Measurements from ENCODE around the gene CCNL1.

The CCNL1 gene

GRCh38 chr3:157156837-157157635 is 2.9 kb downstream of the CCNL1 start:
- Histone ChIP-seq H2AFZ (ENCODE audit: low read length) (no peak overlapping the region), H4K20me1 (ENCODE audit: insufficient read depth, low read length, poor library complexity, severe bottlenecking) (peaks cover 77% of the 10 kb centered on the region), H3K4me3 (ENCODE audit: low read length, poor library complexity, severe bottlenecking) (peak overlapping the region; percentile 98), H3K27me3 (ENCODE audit: insufficient read depth, low read length, poor library complexity, severe bottlenecking) (peaks cover 5% of the 10 kb centered on the region), H3K36me3 (ENCODE audit: insufficient read depth, low read length) (peaks cover 70% of the 10 kb centered on the region), H3K9ac (ENCODE audit: low read depth, low read length, poor library complexity, severe bottlenecking) (peak overlapping the region; percentile 99), H3F3A (ENCODE audit: low read depth) (no peaks in the 10 kb centered on the region), H3K9me3 (ENCODE audit: insufficient read depth, low read depth, low read length) (no peaks in the 10 kb centered on the region), H3K4me2 (ENCODE audit: low read depth, low read length, poor library complexity, severe bottlenecking) (peak overlapping the region; percentile 94), H3K79me2 (ENCODE audit: insufficient read depth, low read length) (peaks cover 96% of the 10 kb centered on the region), H3K4me1 (ENCODE audit: insufficient read depth, low read length, poor library complexity, severe bottlenecking) (peaks cover 56% of the 10 kb centered on the region), H3K9me2 (replicated peaks; ENCODE audit: low read depth, low read length) (no peaks in the 10 kb centered on the region)
- no peak for TF ChIP-seq EZH2phosphoT487 (IDR thresholded peaks at IDR 0.05; ENCODE audit: borderline replicate concordance)
- no peak for TF ChIP-seq CTCF (conservative IDR thresholded peaks at IDR 0.05; ENCODE audit: low read length)

GRCh38 chr3:157155591-157155990 is 4.4 kb downstream of the CCNL1 start:
- Histone ChIP-seq H4K20me1 (ENCODE audit: insufficient read depth, low read length, poor library complexity, severe bottlenecking) (peaks cover 92% of the 10 kb centered on the region), H3K4me2 (ENCODE audit: low read depth, low read length, poor library complexity, severe bottlenecking) (peak overlapping the region; percentile 94), H3K79me2 (ENCODE audit: insufficient read depth, low read length) (peaks cover 97% of the 10 kb centered on the region), H3K9me3 (ENCODE audit: insufficient read depth, low read depth, low read length) (no peaks in the 10 kb centered on the region), H3K27me3 (ENCODE audit: insufficient read depth, low read length, poor library complexity, severe bottlenecking) (peaks cover 5% of the 10 kb centered on the region), H3K9me2 (replicated peaks; ENCODE audit: low read depth, low read length) (no peaks in the 10 kb centered on the region), H3K4me3 (ENCODE audit: low read length, poor library complexity, severe bottlenecking) (peak overlapping the region; percentile 98), H2AFZ (ENCODE audit: low read length) (no peak overlapping the region), H3F3A (ENCODE audit: low read depth) (no peaks in the 10 kb centered on the region), H3K36me3 (ENCODE audit: insufficient read depth, low read length) (peaks cover 84% of the 10 kb centered on the region), H3K4me1 (ENCODE audit: insufficient read depth, low read length, poor library complexity, severe bottlenecking) (peaks cover 59% of the 10 kb centered on the region), H3K9ac (ENCODE audit: low read depth, low read length, poor library complexity, severe bottlenecking) (peak overlapping the region; percentile 99)
- TF ChIP-seq EZH2phosphoT487 (IDR thresholded peaks at IDR 0.05; ENCODE audit: borderline replicate concordance): no peak
- TF ChIP-seq CTCF (conservative IDR thresholded peaks at IDR 0.05; ENCODE audit: low read length): no peak

- no peaks in the 10 kb centered on the region for H3K9me3 ChIP-seq (ENCODE audit: insufficient read depth, low read depth, low read length)
- no peaks in the 10 kb centered on the region for H3K9me2 ChIP-seq (replicated peaks; ENCODE audit: low read depth, low read length)
- H2AFZ ChIP-seq (ENCODE audit: low read length): no peak overlapping the region
- H3K36me3 ChIP-seq (ENCODE audit: insufficient read depth, low read length): peaks cover 93% of the 10 kb centered on the region
- peaks cover 94% of the 10 kb centered on the region for H3K79me2 ChIP-seq (ENCODE audit: insufficient read depth, low read length)
- H3K4me1 ChIP-seq (ENCODE audit: insufficient read depth, low read length, poor library complexity, severe bottlenecking): peaks cover 59% of the 10 kb centered on the region
- TF ChIP-seq CTCF (conservative IDR thresholded peaks at IDR 0.05; ENCODE audit: low read length) (no peak), EZH2phosphoT487 (IDR thresholded peaks at IDR 0.05; ENCODE audit: borderline replicate concordance) (no peak)
- H3K4me3 ChIP-seq (ENCODE audit: low read length, poor library complexity, severe bottlenecking): peak overlapping the region; percentile 98
- H3K4me2 ChIP-seq (ENCODE audit: low read depth, low read length, poor library complexity, severe bottlenecking): peak overlapping the region; percentile 94
- H4K20me1 ChIP-seq (ENCODE audit: insufficient read depth, low read length, poor library complexity, severe bottlenecking): peaks cover 99% of the 10 kb centered on the region
- peak overlapping the region; percentile 99 for H3K9ac ChIP-seq (ENCODE audit: low read depth, low read length, poor library complexity, severe bottlenecking)
- no peaks in the 10 kb centered on the region for H3F3A ChIP-seq (ENCODE audit: low read depth)
- peaks cover 4% of the 10 kb centered on the region for H3K27me3 ChIP-seq (ENCODE audit: insufficient read depth, low read length, poor library complexity, severe bottlenecking)
Measured at GRCh38 chr3:157154563-157155330, 5.2 kb downstream of the CCNL1 start.

All from Loucy (cell line).